ENCODE results near the gene CBX5.

- TF ChIP-seq, protein P1, sequence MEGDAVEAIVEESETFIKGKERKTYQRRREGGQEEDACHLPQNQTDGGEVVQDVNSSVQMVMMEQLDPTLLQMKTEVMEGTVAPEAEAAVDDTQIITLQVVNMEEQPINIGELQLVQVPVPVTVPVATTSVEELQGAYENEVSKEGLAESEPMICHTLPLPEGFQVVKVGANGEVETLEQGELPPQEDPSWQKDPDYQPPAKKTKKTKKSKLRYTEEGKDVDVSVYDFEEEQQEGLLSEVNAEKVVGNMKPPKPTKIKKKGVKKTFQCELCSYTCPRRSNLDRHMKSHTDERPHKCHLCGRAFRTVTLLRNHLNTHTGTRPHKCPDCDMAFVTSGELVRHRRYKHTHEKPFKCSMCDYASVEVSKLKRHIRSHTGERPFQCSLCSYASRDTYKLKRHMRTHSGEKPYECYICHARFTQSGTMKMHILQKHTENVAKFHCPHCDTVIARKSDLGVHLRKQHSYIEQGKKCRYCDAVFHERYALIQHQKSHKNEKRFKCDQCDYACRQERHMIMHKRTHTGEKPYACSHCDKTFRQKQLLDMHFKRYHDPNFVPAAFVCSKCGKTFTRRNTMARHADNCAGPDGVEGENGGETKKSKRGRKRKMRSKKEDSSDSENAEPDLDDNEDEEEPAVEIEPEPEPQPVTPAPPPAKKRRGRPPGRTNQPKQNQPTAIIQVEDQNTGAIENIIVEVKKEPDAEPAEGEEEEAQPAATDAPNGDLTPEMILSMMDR (IDR thresholded peaks at IDR 0.05): no peak
- TF ChIP-seq POLR2A (IDR thresholded peaks at IDR 0.05): no peak
- no peak for TF ChIP-seq EP300 (IDR thresholded peaks at IDR 0.05)
Measured at GRCh38 chr12:54227376-54227775, 52.5 kb downstream of the CBX5 start.

Measured in ovary (tissue), 3 donors.